ENCODE results near the gene ADAMTS20. TPM values are rescaled to one million over a fixed set of nuclear protein-coding genes. Genes with fewer than 3 reads are reported as not detected.
"Not testable (repeated sequence)": the region's sequence is repeated elsewhere in the genome, so short reads cannot be mapped to it uniquely, and the experiment has no call there.

ADAMTS20 gene
- total RNA-seq, 1 donor from 2014 or later, result not detected

DNA sequence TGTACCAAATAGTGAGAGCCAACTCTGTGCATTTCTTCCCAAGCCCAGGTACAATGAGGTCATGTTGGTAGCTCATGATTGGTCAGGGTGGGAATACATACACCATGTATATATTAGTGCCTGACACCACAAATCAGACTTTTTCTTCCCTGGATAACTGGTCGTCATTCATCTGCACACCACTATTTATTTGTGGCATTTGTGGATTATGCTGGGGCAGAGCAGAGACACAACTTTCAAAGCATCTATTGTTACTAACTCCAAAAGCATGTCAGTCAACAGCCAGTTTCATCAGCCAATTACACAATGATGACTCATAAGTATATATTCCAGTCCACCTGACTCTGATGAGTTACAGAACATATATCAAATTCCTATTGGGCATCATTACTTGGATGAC, 181.7 kb downstream of the ADAMTS20 start:
- DNase-seq (ENCODE audit: extremely low read depth, low read depth, low spot score), result no peak

DNA sequence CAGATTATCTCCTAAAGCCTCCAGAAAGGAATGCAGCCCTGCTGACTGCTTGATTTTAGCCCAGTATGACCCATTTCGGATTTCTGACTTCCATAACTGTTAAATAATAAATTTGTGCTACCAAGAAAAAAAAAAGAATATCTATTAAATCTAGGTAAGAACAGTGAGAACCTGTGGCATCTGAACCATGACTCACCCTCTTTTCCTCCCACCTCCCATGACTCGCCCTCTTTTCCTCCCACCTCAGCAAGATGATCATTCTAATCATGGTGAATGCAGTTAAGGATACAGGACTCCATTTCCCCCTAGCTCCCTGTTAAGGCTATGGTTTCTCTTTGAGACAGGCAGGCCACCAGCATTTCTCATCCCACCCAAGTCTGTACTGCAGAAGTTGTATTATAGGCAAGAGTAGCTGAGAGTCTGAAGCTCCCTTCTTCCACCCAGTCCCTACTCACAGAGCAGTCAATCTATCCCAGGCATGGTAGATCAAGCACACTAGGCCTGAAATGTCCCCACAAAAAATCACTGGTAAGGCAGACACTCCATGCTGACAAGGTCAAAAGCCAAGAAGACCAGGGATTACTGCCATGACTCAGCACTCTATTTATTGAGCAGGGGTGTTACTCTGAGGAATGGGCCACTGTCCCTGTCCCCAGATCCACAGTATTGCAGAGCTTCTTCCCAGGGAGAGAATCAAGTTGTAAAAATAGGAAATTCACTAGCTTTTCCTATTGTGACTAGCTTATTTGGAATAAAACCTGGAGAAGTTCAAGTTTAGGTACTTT, 188.9 kb downstream of the ADAMTS20 start:
- no peak for DNase-seq (ENCODE audit: extremely low read depth, low read depth, low spot score)

DNA sequence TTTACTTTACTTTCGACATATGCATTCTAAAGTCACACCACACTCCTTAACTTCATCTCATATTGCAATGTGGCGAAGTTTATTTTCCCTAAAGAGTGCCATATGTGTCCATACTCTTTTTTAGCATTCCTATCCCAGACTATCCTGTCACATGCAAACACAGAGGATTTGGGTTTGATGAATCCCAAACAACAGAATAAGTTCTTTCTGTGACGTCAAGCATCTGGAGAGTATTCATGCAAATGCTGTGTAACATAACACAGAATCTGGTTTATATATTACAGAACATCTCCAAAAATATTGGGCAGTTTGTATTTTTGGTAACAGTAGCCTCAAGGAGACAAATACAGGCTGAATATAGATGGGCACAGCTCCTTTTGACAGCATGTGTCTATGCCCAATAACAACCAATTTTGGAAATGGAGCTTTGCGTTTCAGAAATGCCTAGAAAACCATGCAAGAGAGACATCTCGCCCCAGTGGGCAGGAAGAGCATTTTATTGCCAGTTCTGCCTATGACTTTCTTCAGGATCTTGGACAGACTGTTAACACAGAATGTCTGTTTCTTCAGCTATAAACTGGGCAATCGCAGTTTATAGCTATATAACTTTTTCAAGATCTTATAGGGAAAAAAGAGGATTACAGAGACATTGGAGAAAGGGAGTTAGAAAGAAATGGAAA, 190.8 kb downstream of the ADAMTS20 start:
- no peak for DNase-seq (ENCODE audit: extremely low read depth, low read depth, low spot score)

GRCh38 chr12:43360001-43360400, 192.0 kb downstream of the ADAMTS20 start:
- DNase-seq (ENCODE audit: extremely low read depth, low read depth, low spot score), result not testable (repeated sequence)

DNA sequence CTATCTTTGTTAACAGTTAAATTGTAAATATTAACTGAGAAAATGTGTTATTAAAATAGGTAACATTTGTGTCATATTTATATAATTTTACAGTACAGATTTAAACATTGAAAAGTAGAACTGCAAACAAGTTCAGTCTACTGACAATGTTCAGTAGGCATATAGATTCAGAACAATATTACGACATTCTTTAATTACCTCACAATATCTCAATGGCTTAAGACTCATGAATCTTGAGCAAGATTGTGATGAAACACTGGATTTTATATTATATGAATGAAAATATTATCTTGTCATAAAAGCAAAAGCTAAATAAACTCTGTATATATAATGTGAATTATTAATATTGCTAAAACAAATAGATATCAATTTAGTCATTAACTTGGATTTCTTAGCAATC, 194.9 kb downstream of the ADAMTS20 start:
- no peak for DNase-seq (ENCODE audit: extremely low read depth, low read depth, low spot score)

DNA sequence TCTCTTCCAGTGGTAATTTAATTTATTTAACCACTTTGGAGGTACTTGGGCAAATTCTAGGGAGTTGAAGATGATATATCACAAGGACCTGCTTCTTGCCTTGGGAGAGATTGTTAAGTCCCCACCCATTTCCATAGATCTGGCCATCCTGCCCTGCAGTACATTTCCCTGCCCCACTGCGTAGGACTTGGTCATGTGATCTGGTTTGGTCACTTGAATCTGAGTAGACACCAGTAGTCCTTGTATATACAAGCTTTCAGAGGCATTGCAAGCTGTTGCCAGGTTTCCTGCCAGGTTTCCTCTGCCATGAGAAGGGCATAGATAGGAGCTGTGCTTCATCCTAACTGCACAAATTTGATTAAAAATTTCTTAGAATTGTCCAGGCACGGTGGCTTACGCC, 200.0 kb downstream of the ADAMTS20 start:
- no peak for DNase-seq (ENCODE audit: extremely low read depth, low read depth, low spot score)

- no peak for DNase-seq (ENCODE audit: extremely low read depth, low read depth, low spot score)
Observed at GRCh38 chr12:43349863-43350262, 202.1 kb downstream of the ADAMTS20 start.

GRCh38 chr12:43348221-43348620, 203.8 kb downstream of the ADAMTS20 start:
- no peak for DNase-seq (ENCODE audit: extremely low read depth, low read depth, low spot score)

GRCh38 chr12:43347026-43347425, 205.0 kb downstream of the ADAMTS20 start:
- no peak for DNase-seq (ENCODE audit: extremely low read depth, low read depth, low spot score)

DNA sequence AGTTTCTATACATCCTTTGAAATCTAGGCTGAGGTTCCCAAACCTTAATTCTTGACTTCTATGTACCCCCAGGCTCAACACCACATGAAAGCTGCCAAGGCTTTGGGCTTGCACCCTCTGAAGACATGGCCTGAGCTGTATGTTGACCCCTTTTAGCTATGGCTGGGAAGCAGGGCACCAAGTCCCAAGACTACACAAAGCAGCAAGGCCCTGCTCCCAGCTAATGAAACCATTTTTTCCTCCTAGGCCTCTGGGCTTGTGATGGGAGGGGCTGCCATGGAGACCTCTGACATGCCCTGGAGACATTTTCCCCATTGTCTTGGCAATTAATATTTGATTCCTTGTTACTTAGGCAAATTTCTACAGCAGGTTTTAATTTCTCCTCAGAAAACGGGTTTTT, 207.0 kb downstream of the ADAMTS20 start:
- no peak for DNase-seq (ENCODE audit: extremely low read depth, low read depth, low spot score)

GRCh38 chr12:43341785-43342313, 210.2 kb downstream of the ADAMTS20 start:
- DNase-seq (ENCODE audit: extremely low read depth, low read depth, low spot score), result not testable (repeated sequence)

DNA sequence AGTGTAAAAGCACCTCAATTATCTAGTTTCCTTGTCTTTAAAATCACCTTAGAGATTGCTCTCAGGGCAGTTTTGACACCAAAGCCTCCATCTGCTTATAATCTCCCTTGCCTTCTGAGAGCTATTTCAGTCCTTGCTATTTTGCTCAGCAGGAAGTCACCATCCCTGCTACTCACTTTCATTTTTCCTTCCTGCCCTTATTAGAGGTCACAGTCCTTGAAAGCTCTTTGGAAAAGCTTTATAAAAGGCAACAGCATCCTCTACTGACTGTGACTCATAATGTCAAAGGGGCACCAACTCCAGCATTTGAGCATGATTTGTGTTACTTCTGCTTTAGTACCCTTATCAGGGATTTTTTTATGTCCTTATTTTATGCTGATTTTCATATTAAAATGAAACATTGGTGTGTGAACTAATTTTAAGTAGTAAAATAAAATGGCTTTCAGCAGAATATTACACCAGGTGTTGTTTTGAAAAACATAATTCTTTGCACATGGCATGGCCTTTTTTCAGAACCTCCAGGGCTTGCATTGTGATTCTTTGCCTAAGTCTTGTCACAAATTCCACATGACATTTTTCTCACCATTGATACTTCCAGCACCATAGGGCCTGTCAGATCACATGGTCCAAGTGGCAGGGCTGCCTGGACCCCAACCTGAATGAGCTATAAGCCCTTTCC, 213.0 kb downstream of the ADAMTS20 start:
- peak; percentile 45 for DNase-seq (ENCODE audit: extremely low read depth, low read depth, low spot score)

- no peak for DNase-seq (ENCODE audit: extremely low read depth, low read depth, low spot score)
Observed at GRCh38 chr12:43337571-43338444, 214.2 kb downstream of the ADAMTS20 start.

GRCh38 chr12:43336962-43337555, 214.9 kb downstream of the ADAMTS20 start:
- DNase-seq (ENCODE audit: extremely low read depth, low read depth, low spot score), result peak; percentile 34

GRCh38 chr12:43333644-43334043, 218.4 kb downstream of the ADAMTS20 start:
- no peak for DNase-seq (ENCODE audit: extremely low read depth, low read depth, low spot score)

DNA sequence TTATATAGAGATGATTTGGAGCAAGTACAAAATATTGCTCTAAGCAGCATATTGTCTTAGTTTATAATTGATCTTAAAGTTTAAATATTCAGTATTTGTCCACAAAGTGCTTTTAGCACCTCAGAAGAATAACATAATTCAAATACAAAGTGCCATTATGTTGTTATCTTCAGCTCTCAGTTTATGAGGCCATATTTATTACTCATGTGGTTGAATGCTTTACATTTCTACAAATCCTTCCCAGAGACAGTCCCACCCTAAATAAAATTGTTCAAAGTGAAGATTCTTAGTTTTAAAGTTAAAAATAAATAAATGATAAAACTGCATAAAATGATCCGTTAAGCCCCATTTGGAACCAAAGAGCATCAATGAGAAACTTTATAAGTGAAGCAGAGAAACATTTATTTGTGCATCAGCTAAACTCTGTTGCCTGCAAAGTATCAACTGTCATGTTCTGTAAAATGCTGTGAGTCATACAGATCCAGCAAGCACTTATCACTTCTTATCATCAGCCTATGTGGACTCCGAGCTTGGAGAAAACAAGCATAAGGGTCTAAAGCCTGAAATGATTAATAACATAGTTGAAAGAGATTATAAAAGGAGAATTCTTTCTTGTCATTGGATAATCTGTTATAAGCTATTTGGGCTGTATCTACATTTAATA, 218.9 kb downstream of the ADAMTS20 start:
- no peak for DNase-seq (ENCODE audit: extremely low read depth, low read depth, low spot score)

DNA sequence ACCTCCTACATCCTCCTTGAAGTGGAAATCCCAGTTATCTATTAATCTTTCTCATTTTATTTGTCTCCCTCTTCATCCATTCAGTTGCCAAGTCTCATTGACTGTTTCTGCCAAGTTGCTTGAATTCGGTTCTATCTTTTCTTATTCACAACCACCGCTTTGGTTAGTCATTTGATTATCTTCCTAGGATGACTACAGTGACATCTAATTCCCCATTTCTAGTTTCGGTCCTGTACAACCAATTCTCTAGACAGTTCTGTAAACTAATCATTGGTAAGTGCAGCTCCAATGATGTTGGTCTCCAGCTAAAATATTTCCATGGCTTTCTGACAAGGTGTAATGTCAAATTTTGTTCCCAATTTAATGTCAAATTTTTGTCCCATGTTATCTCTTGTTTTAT, 220.1 kb downstream of the ADAMTS20 start:
- DNase-seq (ENCODE audit: extremely low read depth, low read depth, low spot score), result no peak

DNA sequence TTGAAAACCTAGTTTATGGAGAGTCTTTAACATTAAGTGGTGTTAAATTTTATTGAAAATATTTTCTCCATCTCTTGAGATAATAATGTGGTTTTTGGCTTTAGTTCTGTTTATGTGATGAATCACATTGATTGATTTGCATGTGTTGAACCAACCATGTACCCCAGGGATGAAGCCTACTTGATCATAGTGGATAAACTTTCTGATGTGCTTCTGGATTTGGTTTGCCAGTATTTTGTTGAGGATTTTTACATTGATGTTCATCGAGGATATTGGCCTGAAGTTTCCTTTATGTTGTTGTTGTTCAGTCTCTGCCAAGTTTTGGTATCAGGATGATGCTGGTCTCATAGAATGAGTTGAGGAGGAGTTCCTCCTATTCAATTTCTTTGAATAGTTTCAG, 222.6 kb downstream of the ADAMTS20 start:
- no peak for DNase-seq (ENCODE audit: extremely low read depth, low read depth, low spot score)

DNA sequence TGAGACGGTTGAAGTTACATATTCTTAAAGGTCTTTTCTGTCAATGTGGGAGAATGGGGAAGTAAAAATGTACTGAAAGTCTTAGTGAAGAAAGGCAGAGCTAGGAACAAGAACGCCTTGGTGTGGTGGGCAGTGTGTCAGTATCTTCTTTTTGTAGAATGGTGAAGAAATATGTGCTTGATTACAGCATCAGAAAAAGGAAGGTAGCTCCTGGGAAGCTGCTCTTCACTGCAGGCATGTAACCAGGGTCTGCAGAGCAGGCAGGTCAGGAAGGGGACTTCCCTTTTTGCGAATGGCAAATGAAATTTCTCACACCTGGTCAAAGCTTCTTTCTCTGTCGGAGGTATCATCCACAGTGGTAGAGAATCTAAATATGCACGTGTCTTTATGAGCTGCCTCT, 226.2 kb downstream of the ADAMTS20 start:
- DNase-seq (ENCODE audit: extremely low read depth, low read depth, low spot score), result no peak

- DNase-seq (ENCODE audit: extremely low read depth, low read depth, low spot score), result no peak
Observed at GRCh38 chr12:43320281-43320680, 231.7 kb downstream of the ADAMTS20 start.

Data from glomerular endothelial cell (primary cell).